Measurements from ENCODE around the gene AASS.

The AASS gene

GRCh38 chr7:122035876-122036275 is 108.2 kb downstream of the AASS start:
- no peak for DNase-seq

GRCh38 chr7:122033641-122034040 is 110.4 kb downstream of the AASS start:
- DNase-seq = no peak

GRCh38 chr7:122027058-122027457 is 117.0 kb downstream of the AASS start:
- no peak for DNase-seq

All from NCI-H1436 (cell line).